Naive thymus-derived CD4-positive, alpha-beta T cell (primary cell): ENCODE results near the gene AFF4. TPM values are rescaled to one million over a fixed set of nuclear protein-coding genes. Genes with fewer than 3 reads are reported as not detected.

Experiments used
- ATAC-seq: fragments of 150-1000 bp; cut with Tn5 transposase; 2 replicates; pipeline ENCODE4 v1.10.0; 2021; ENCODE audit warnings: mild to moderate bottlenecking, moderate library complexity
- CTCF ChIA-PET: fragments of 350-600 bp; sonication (Branson Sonifier 250); formaldehyde crosslinking; loops from one replicate; lab custom pipeline; 2021; ENCODE audit warnings: antibody characterized with exemption; lab: Charles Lee
- POLR2A ChIA-PET: fragments of 350-600 bp; sonication (Branson Sonifier 250); formaldehyde crosslinking; loops from one replicate; lab custom pipeline; 2021; ENCODE audit warnings: antibody characterized with exemption, inconsistent platforms; lab: Charles Lee
- DNase-seq, 9 donors: peaks; one replicate each; pipeline versions ENCODE4 v3.0.0 to v3.0.0-alpha.2; 2020 to 2022; ENCODE audit warnings: mixed read lengths in 1 of 9
- H3K27ac ChIP-seq: one replicate; pipeline ENCODE4 v1.7.0; 2013; ENCODE audit warnings: mild to moderate bottlenecking, low read depth, low read length, moderate library complexity
- H3K27me3 ChIP-seq, 2 donors: one replicate each; pipeline ENCODE4 v1.7.0; 2013; ENCODE audit warnings: low read length in 2 of 2, mild to moderate bottlenecking in 2 of 2, moderate library complexity in 2 of 2; ENCODE audit not compliant: control insufficient read depth in 2 of 2, insufficient read depth in 2 of 2
- H3K36me3 ChIP-seq, 3 experiments: 1 replicate in 2 of 3; 2 replicates in 1 of 3; pipeline ENCODE4 v1.7.0; 2013; ENCODE audit warnings: low read length in 3 of 3, mild to moderate bottlenecking in 3 of 3, moderate library complexity in 1 of 3; ENCODE audit not compliant: insufficient read depth in 3 of 3, control insufficient read depth in 2 of 3
- H3K4me1 ChIP-seq, 2 donors: one replicate each; pipeline ENCODE4 v1.7.0; 2013; ENCODE audit warnings: low read length in 2 of 2, mild to moderate bottlenecking in 2 of 2, moderate library complexity in 1 of 2; ENCODE audit not compliant: control insufficient read depth in 2 of 2, insufficient read depth in 2 of 2
- H3K4me3 ChIP-seq: 2 replicates; pipeline ENCODE4 v1.7.0; 2013; ENCODE audit warnings: mild to moderate bottlenecking, low read length
- H3K9me3 ChIP-seq, 3 experiments: 1 replicate in 2 of 3; 2 replicates in 1 of 3; pipeline ENCODE4 v1.7.0; 2013; ENCODE audit warnings: low read length in 3 of 3; ENCODE audit not compliant: control insufficient read depth in 2 of 3
- H3K27ac Mint-ChIP-seq, 9 donors: one replicate each; pipeline ENCODE4 v1.8.0; 2020 to 2022; ENCODE audit warnings: mixed read lengths in 9 of 9, mild to moderate bottlenecking in 8 of 9, moderate library complexity in 5 of 9, inconsistent platforms in 2 of 9
- H3K27me3 Mint-ChIP-seq, 5 donors: one replicate each; pipeline ENCODE4 v1.8.0; 2021 to 2022; ENCODE audit warnings: mixed read lengths in 5 of 5, mild to moderate bottlenecking in 1 of 5
- H3K36me3 Mint-ChIP-seq, 5 donors: one replicate each; pipeline ENCODE4 v1.8.0; 2020 to 2022; ENCODE audit warnings: mixed read lengths in 5 of 5, mild to moderate bottlenecking in 3 of 5, inconsistent platforms in 1 of 5
- H3K4me1 Mint-ChIP-seq, 7 donors: one replicate each; pipeline ENCODE4 v1.8.0; 2020 to 2022; ENCODE audit warnings: mixed read lengths in 7 of 7, mild to moderate bottlenecking in 3 of 7, inconsistent platforms in 1 of 7
- H3K4me3 Mint-ChIP-seq, 10 donors: one replicate each; pipeline ENCODE4 v1.8.0; 2020 to 2022; ENCODE audit warnings: mild to moderate bottlenecking in 10 of 10, mixed read lengths in 10 of 10, moderate library complexity in 6 of 10, inconsistent platforms in 2 of 10
- H3K9me3 Mint-ChIP-seq, 11 donors: one replicate each; pipeline ENCODE4 v1.8.0; 2020 to 2022; ENCODE audit warnings: mixed read lengths in 11 of 11, mild to moderate bottlenecking in 4 of 11, inconsistent platforms in 1 of 11, moderate library complexity in 1 of 11
- intact Hi-C, 2 donors: fragments of 100-400 bp; cut with micrococcal nuclease; formaldehyde crosslinking; loops; one replicate each; pipeline ENCODE4 v1.15.1; 2023
- polyA plus RNA-seq, 2 donors: library from polyadenylated mRNA; unstranded; fragments of 300-500 nt; fragmentation: Illumina TruSeq; gene quantifications; one replicate each; pipeline ENCODE4 v1.2.3, GENCODE V29; 2021
- total RNA-seq, 6 experiments: library from RNA in 5 of 6; stranded (reverse) in 5 of 6; gene quantifications; 1 replicate in 5 of 6; 2 replicates in 1 of 6; pipeline ENCODE4 v1.2.3 and lab custom pipeline; 2021 to 2026

The AFF4 gene
- total and polyA plus RNA-seq, 7 experiments from 2014 or later: 25.3 to 82.3 (median 63.3) TPM

GRCh38 chr5:132926437-132926836 is 37.0 kb downstream of the AFF4 start:
- ATAC-seq: no peak
- H3K27me3 Mint-ChIP-seq: no peaks in the 10 kb centered on the region
- no peak overlapping the region for H3K4me3 Mint-ChIP-seq
- H3K4me1 Mint-ChIP-seq: peaks cover 2 to 40% (median 27%) of the 10 kb centered on the region in 7 donors
- Histone ChIP-seq H3K9me3 (no peaks in the 10 kb centered on the region), H3K27ac (no peak overlapping the region), H3K27me3 (no peaks in the 10 kb centered on the region), H3K4me3 (no peak overlapping the region), H3K36me3 (peaks cover 4 to 60% (median 10%) of the 10 kb centered on the region in 3 experiments), H3K4me1 (no peaks in the 10 kb centered on the region)
- peak overlapping the region in 1 of 9 donors; percentile 14 for H3K27ac Mint-ChIP-seq
- intact Hi-C loops: no loop called here
- POLR2A ChIA-PET: no interaction called here
- CTCF ChIA-PET: no interaction called here
- no peaks in the 10 kb centered on the region for H3K9me3 Mint-ChIP-seq
- H3K36me3 Mint-ChIP-seq: peaks cover 13 to 72% (median 33%) of the 10 kb centered on the region in 5 donors
- DNase-seq: no peak

GRCh38 chr5:132916086-132916485 is 47.3 kb downstream of the AFF4 start:
- DNase-seq (no peak), ATAC-seq (no peak)
- ChIA-PET POLR2A (no interaction called here), CTCF (interaction anchor here (0.5 kb wide), 1 partner anchor 326 kb away, joined by 3 read pairs; no protein-coding TSS in a partner anchor)
- H3K4me1 Mint-ChIP-seq: peaks cover 0 to 19% (median 14%) of the 10 kb centered on the region in 7 donors
- H3K36me3 ChIP-seq: peaks cover 0 to 41% (median 3%) of the 10 kb centered on the region in 3 experiments
- no peak overlapping the region for H3K4me3 Mint-ChIP-seq
- peaks cover 4 to 36% (median 21%) of the 10 kb centered on the region in 5 donors for H3K36me3 Mint-ChIP-seq
- H3K27ac ChIP-seq: no peak overlapping the region
- no peaks in the 10 kb centered on the region for H3K27me3 Mint-ChIP-seq
- H3K4me1 ChIP-seq: no peaks in the 10 kb centered on the region
- intact Hi-C loops: no loop called here
- H3K9me3 Mint-ChIP-seq: no peaks in the 10 kb centered on the region
- peak overlapping the region in 1 of 9 donors; percentile 9 for H3K27ac Mint-ChIP-seq
- no peak overlapping the region for H3K4me3 ChIP-seq
- H3K27me3 ChIP-seq: no peaks in the 10 kb centered on the region
- no peaks in the 10 kb centered on the region for H3K9me3 ChIP-seq

GRCh38 chr5:132915681-132916080 is 47.8 kb downstream of the AFF4 start:
- H3K27me3 ChIP-seq: no peaks in the 10 kb centered on the region
- no peak overlapping the region for H3K4me3 ChIP-seq
- Mint-ChIP-seq H3K4me1 (peaks cover 0 to 22% (median 18%) of the 10 kb centered on the region in 7 donors), H3K36me3 (peaks cover 4 to 40% (median 24%) of the 10 kb centered on the region in 5 donors), H3K27me3 (no peaks in the 10 kb centered on the region), H3K4me3 (no peak overlapping the region), H3K27ac (no peak overlapping the region), H3K9me3 (no peaks in the 10 kb centered on the region)
- peak; percentile 70 for ATAC-seq
- no peak overlapping the region for H3K27ac ChIP-seq
- peaks cover 0 to 45% (median 3%) of the 10 kb centered on the region in 3 experiments for H3K36me3 ChIP-seq
- ChIA-PET POLR2A (no interaction called here), CTCF (no interaction called here)
- H3K9me3 ChIP-seq: no peaks in the 10 kb centered on the region
- intact Hi-C loops: no loop called here
- H3K4me1 ChIP-seq: no peaks in the 10 kb centered on the region
- DNase-seq: no peak

- peaks cover 0 to 33% (median 0%) of the 10 kb centered on the region in 3 experiments for H3K36me3 ChIP-seq
- intact Hi-C loops: no loop called here
- H3K27ac ChIP-seq: no peak overlapping the region
- no peak overlapping the region for H3K4me3 ChIP-seq
- ATAC-seq: no peak
- Mint-ChIP-seq H3K4me1 (peaks cover 0 to 44% (median 27%) of the 10 kb centered on the region in 7 donors), H3K27me3 (no peaks in the 10 kb centered on the region), H3K36me3 (peaks cover 4 to 46% (median 25%) of the 10 kb centered on the region in 5 donors), H3K4me3 (no peak overlapping the region), H3K9me3 (no peaks in the 10 kb centered on the region), H3K27ac (peak overlapping the region in 1 of 9 donors; percentile 38)
- ChIA-PET CTCF (no interaction called here), POLR2A (no interaction called here)
- H3K9me3 ChIP-seq: no peaks in the 10 kb centered on the region
- no peaks in the 10 kb centered on the region for H3K27me3 ChIP-seq
- no peaks in the 10 kb centered on the region for H3K4me1 ChIP-seq
- no peak for DNase-seq
Observed at GRCh38 chr5:132909702-132910101, 53.7 kb downstream of the AFF4 start.

GRCh38 chr5:132907161-132907560 is 56.3 kb downstream of the AFF4 start:
- intact Hi-C loops: no loop called here
- ATAC-seq: no peak

GRCh38 chr5:132905938-132906337 is 57.5 kb downstream of the AFF4 start:
- peaks cover 0 to 20% (median 0%) of the 10 kb centered on the region in 3 experiments for H3K36me3 ChIP-seq
- H3K27me3 ChIP-seq: no peaks in the 10 kb centered on the region
- no peak overlapping the region for H3K4me3 ChIP-seq
- POLR2A ChIA-PET: no interaction called here
- DNase-seq: no peak
- H3K9me3 Mint-ChIP-seq: no peaks in the 10 kb centered on the region
- peaks cover 6 to 34% (median 16%) of the 10 kb centered on the region in 5 donors for H3K36me3 Mint-ChIP-seq
- intact Hi-C loops: no loop called here
- CTCF ChIA-PET: interaction anchor here (1.5 kb wide), 1 partner anchor 22 kb away, joined by 4 read pairs; no protein-coding TSS in a partner anchor
- H3K9me3 ChIP-seq: no peaks in the 10 kb centered on the region
- peaks cover 0 to 43% (median 31%) of the 10 kb centered on the region in 7 donors for H3K4me1 Mint-ChIP-seq
- ATAC-seq: no peak
- peak overlapping the region in 3 of 9 donors; percentile 7 to 50 (median 38) for H3K27ac Mint-ChIP-seq
- no peak overlapping the region for H3K27ac ChIP-seq
- no peak overlapping the region for H3K4me3 Mint-ChIP-seq
- H3K4me1 ChIP-seq: no peaks in the 10 kb centered on the region
- H3K27me3 Mint-ChIP-seq: no peaks in the 10 kb centered on the region

More at GRCh38 chr5:132907161-132907560, 56.3 kb downstream of the AFF4 start:
- H3K27ac Mint-ChIP-seq: no peak overlapping the region
- Histone ChIP-seq H3K27ac (no peak overlapping the region), H3K4me1 (no peaks in the 10 kb centered on the region), H3K36me3 (peaks cover 0 to 18% (median 0%) of the 10 kb centered on the region in 3 experiments), H3K4me3 (no peak overlapping the region), H3K9me3 (no peaks in the 10 kb centered on the region), H3K27me3 (no peaks in the 10 kb centered on the region)
- DNase-seq: no peak
- H3K4me1 Mint-ChIP-seq: peaks cover 0 to 48% (median 38%) of the 10 kb centered on the region in 7 donors
- POLR2A ChIA-PET: interaction anchor here (0.7 kb wide), 1 partner anchor 41 kb away, joined by 3 read pairs; the partner anchor contains the start of genes GDF9 and UQCRQ
- peaks cover 7 to 41% (median 23%) of the 10 kb centered on the region in 5 donors for H3K36me3 Mint-ChIP-seq
- CTCF ChIA-PET: interaction anchor here (1.5 kb wide), 1 partner anchor 24 kb away, joined by 4 read pairs; no protein-coding TSS in a partner anchor
- no peak overlapping the region for H3K4me3 Mint-ChIP-seq
- H3K27me3 Mint-ChIP-seq: no peaks in the 10 kb centered on the region
- H3K9me3 Mint-ChIP-seq: no peaks in the 10 kb centered on the region

GRCh38 chr5:132901730-132902129 is 61.7 kb downstream of the AFF4 start:
- POLR2A ChIA-PET: no interaction called here
- H3K9me3 Mint-ChIP-seq: no peaks in the 10 kb centered on the region
- peaks cover 5 to 31% (median 15%) of the 10 kb centered on the region in 5 donors for H3K36me3 Mint-ChIP-seq

More at GRCh38 chr5:132901730-132902129, 61.7 kb downstream of the AFF4 start:
- H3K27me3 Mint-ChIP-seq: no peaks in the 10 kb centered on the region
- CTCF ChIA-PET: no interaction called here
- peaks cover 6 to 28% (median 21%) of the 10 kb centered on the region in 7 donors for H3K4me1 Mint-ChIP-seq
- ATAC-seq (no peak), DNase-seq (no peak)
- Histone ChIP-seq H3K9me3 (no peaks in the 10 kb centered on the region), H3K36me3 (peaks cover 0 to 28% (median 9%) of the 10 kb centered on the region in 3 experiments), H3K4me1 (no peaks in the 10 kb centered on the region), H3K4me3 (no peak overlapping the region), H3K27me3 (no peaks in the 10 kb centered on the region), H3K27ac (no peak overlapping the region)
- intact Hi-C loops: no loop called here
- H3K4me3 Mint-ChIP-seq: no peak overlapping the region
- H3K27ac Mint-ChIP-seq: peak overlapping the region in 2 of 9 donors; percentile 1 to 45
